ENCODE data around the gene NR5A1. TPM values are rescaled to one million over a fixed set of nuclear protein-coding genes. Genes with fewer than 3 reads are reported as not detected.

NR5A1 gene
- total RNA-seq, 1 donor from 2014 or later: 1.2 TPM

- intact Hi-C loops (cut with DNase I): no loop called here
- Histone ChIP-seq H3K4me1 (peaks cover 14% of the 10 kb centered on the region), H3K9me3 (no peaks in the 10 kb centered on the region), H3K4me3 (peak overlapping the region in 1 of 2 donors; percentile 8), H3K27ac (no peak overlapping the region), H3K27me3 (peaks cover 16% of the 10 kb centered on the region), H3K36me3 (no peaks in the 10 kb centered on the region)
- no peak for DNase-seq (ENCODE audit: extremely low spot score in 2 of 2)
- TF ChIP-seq CTCF (IDR thresholded peaks at IDR 0.05) (no peak), POLR2AphosphoS5 (IDR thresholded peaks at IDR 0.05; ENCODE audit: insufficient read depth in 1 of 2, low read depth in 1 of 2) (no peak), POLR2A (IDR thresholded peaks at IDR 0.05) (no peak)
These were observed 3.3 kb downstream of the NR5A1 start for GRCh38 chr9:124503713-124504529.

- intact Hi-C loops (cut with DNase I): no loop called here
These were observed 4.2 kb downstream of the NR5A1 start for GRCh38 chr9:124502711-124503702.

GRCh38 chr9:124501771-124502320 lies 5.4 kb downstream of the NR5A1 start:
- no peak for DNase-seq (ENCODE audit: extremely low spot score in 2 of 2)
- TF ChIP-seq CTCF (IDR thresholded peaks at IDR 0.05) (no peak), POLR2AphosphoS5 (IDR thresholded peaks at IDR 0.05; ENCODE audit: insufficient read depth in 1 of 2, low read depth in 1 of 2) (no peak), POLR2A (IDR thresholded peaks at IDR 0.05) (no peak)
- no peak overlapping the region for H3K27ac ChIP-seq
- H3K36me3 ChIP-seq: no peaks in the 10 kb centered on the region
- H3K9me3 ChIP-seq: no peaks in the 10 kb centered on the region
- peaks cover 16% of the 10 kb centered on the region for H3K27me3 ChIP-seq
- intact Hi-C loops (cut with DNase I): no loop called here
- no peak overlapping the region for H3K4me3 ChIP-seq
- H3K4me1 ChIP-seq: peaks cover 14% of the 10 kb centered on the region

More at GRCh38 chr9:124502711-124503702, 4.2 kb downstream of the NR5A1 start:
- H3K4me3 ChIP-seq: no peak overlapping the region
- peaks cover 16% of the 10 kb centered on the region for H3K27me3 ChIP-seq
- no peak for DNase-seq (ENCODE audit: extremely low spot score in 2 of 2)
- no peak for TF ChIP-seq POLR2A (IDR thresholded peaks at IDR 0.05)
- TF ChIP-seq POLR2AphosphoS5 (IDR thresholded peaks at IDR 0.05; ENCODE audit: insufficient read depth in 1 of 2, low read depth in 1 of 2): no peak
- TF ChIP-seq CTCF (IDR thresholded peaks at IDR 0.05): no peak
- H3K36me3 ChIP-seq: no peaks in the 10 kb centered on the region
- H3K4me1 ChIP-seq: peaks cover 14% of the 10 kb centered on the region
- no peaks in the 10 kb centered on the region for H3K9me3 ChIP-seq
- H3K27ac ChIP-seq: no peak overlapping the region

GRCh38 chr9:124500796-124501611 lies 6.2 kb downstream of the NR5A1 start:
- H3K4me1 ChIP-seq: peaks cover 14% of the 10 kb centered on the region
- no peaks in the 10 kb centered on the region for H3K36me3 ChIP-seq
- intact Hi-C loops (cut with DNase I): no loop called here
- no peaks in the 10 kb centered on the region for H3K9me3 ChIP-seq
- DNase-seq (ENCODE audit: extremely low spot score in 2 of 2): no peak
- no peak overlapping the region for H3K27ac ChIP-seq
- H3K4me3 ChIP-seq: no peak overlapping the region
- H3K27me3 ChIP-seq: peaks cover 16% of the 10 kb centered on the region
- TF ChIP-seq CTCF (IDR thresholded peaks at IDR 0.05) (no peak), POLR2A (IDR thresholded peaks at IDR 0.05) (no peak), POLR2AphosphoS5 (IDR thresholded peaks at IDR 0.05; ENCODE audit: insufficient read depth in 1 of 2, low read depth in 1 of 2) (no peak)

Data from vagina (tissue), 2 donors.